Ovary (tissue), 3 donors: ENCODE results near the gene OR6V1.

ENCODE experiments used
- CTCF ChIP-seq, 3 donors: fragments of 450-650 bp in 2 of 3; fragments of 200-600 bp in 1 of 3; IDR thresholded peaks; one replicate each; pipeline versions ENCODE4 v1.5.1 to v1.8.0; 2016 to 2022; ENCODE audit warnings: antibody characterized with exemption in 3 of 3, mild to moderate bottlenecking in 1 of 3
- POLR2A ChIP-seq: fragments of 450-650 bp; IDR thresholded peaks from one replicate; pipeline ENCODE4 v1.6.1; 2017; ENCODE audit warnings: antibody characterized with exemption, mild to moderate bottlenecking, moderate library complexity
- donor health status: DM: no; HTN: no; CAD: no.

- TF ChIP-seq POLR2A (no peak), CTCF (IDR thresholded peaks at IDR 0.05) (no peak)
Measured at GRCh38 chr7:143042159-143042789, 9.9 kb upstream of the OR6V1 start.
